ENCODE data around the gene IL33.

DNA sequence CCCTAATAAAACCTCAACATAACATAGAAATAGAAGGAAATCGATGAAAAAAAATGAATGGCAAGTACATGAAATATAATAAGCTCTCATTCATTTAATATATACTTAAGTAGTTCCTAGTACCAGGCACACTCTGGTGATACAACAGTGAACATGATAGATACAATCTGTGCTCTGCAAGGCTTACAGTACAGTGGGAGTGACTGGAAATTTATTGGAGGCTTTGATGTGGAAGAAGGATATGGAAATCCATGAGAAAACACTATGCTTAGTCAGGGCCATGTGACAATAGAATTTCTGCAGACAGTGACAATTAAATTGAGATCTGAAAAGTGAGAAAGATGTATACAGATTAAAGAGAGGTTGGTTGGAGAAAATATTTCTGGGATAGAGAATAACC is 32.0 kb upstream of the IL33 start:
- no peak for TF ChIP-seq POLR2A (IDR thresholded peaks at IDR 0.05)
- TF ChIP-seq, protein P1, sequence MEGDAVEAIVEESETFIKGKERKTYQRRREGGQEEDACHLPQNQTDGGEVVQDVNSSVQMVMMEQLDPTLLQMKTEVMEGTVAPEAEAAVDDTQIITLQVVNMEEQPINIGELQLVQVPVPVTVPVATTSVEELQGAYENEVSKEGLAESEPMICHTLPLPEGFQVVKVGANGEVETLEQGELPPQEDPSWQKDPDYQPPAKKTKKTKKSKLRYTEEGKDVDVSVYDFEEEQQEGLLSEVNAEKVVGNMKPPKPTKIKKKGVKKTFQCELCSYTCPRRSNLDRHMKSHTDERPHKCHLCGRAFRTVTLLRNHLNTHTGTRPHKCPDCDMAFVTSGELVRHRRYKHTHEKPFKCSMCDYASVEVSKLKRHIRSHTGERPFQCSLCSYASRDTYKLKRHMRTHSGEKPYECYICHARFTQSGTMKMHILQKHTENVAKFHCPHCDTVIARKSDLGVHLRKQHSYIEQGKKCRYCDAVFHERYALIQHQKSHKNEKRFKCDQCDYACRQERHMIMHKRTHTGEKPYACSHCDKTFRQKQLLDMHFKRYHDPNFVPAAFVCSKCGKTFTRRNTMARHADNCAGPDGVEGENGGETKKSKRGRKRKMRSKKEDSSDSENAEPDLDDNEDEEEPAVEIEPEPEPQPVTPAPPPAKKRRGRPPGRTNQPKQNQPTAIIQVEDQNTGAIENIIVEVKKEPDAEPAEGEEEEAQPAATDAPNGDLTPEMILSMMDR (IDR thresholded peaks at IDR 0.05 in 4 of 5, conservative IDR thresholded peaks at IDR 0.05 in 1 of 5) = no peak
